HL-60 (cell line): ENCODE data around the gene DPP10.

ENCODE experiments used
- DNase-seq, 2 experiments: peaks; one replicate each; pipeline ENCODE4 v3.0.0-alpha.2; 2010 to 2020; ENCODE audit warnings: low read depth in 1 of 2, low spot score in 1 of 2
- H3K27ac ChIP-seq: fragments of 250-450 bp; sonication (Bioruptor Pico); replicated peaks from 2 replicates; pipeline ENCODE4 v1.5.1; 2020; ENCODE audit warnings: mild to moderate bottlenecking, moderate library complexity
- H3K27me3 ChIP-seq: fragments of 250-450 bp; sonication (Bioruptor Pico); 2 replicates; pipeline ENCODE4 v1.5.1; 2021; ENCODE audit warnings: mild to moderate bottlenecking, moderate library complexity; ENCODE audit not compliant: insufficient read depth, poor library complexity, severe bottlenecking
- H3K4me3 ChIP-seq: replicated peaks from 2 replicates; pipeline ENCODE4 v1.5.1; 2011; ENCODE audit warnings: mild to moderate bottlenecking, control low read depth, low read length; ENCODE audit not compliant: insufficient read depth
- GABPA ChIP-seq: IDR thresholded peaks from 2 replicates; pipeline ENCODE4 v1.6.1; 2012; ENCODE audit warnings: low read depth
- POLR2AphosphoS5 ChIP-seq: IDR thresholded peaks from 2 replicates; pipeline ENCODE4 v1.6.1; 2012; ENCODE audit warnings: low read depth
- SPI1 ChIP-seq: IDR thresholded peaks from 2 replicates; pipeline ENCODE4 v1.6.1; 2012; ENCODE audit warnings: low read depth, mild to moderate bottlenecking, borderline replicate concordance
- TF ChIP-seq, protein P1 (sequence below): IDR thresholded peaks from one replicate; pipeline ENCODE4 v1.5.1; 2011; ENCODE audit warnings: low read length, control low read depth, inconsistent platforms; ENCODE audit not compliant: insufficient read depth
- TF ChIP-seq, protein P2 (sequence below): IDR thresholded peaks from 2 replicates; pipeline ENCODE4 v1.6.1; 2012; ENCODE audit warnings: low read depth; ENCODE audit not compliant: insufficient replicate concordance

The DPP10 gene

DNA sequence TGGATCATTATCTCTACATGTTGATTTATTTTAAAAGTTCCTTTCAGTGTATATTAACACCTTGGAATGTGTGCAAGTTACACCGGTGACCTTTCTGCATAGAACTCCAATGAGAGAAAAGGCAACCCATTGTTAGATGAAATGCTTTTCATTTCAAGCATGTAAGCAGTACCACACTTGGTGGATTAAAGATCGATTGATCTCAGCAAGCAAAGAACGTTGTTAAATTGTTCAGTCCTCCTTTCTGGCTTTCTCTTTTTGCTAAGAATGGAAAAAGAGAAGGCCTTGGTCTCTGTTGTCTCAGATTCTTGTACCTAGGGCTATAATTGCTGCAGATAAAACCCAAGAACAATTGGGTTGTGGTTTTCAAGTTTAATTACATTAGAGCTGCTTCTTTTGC, 843.0 kb downstream of the DPP10 start:
- no peak for DNase-seq

DNA sequence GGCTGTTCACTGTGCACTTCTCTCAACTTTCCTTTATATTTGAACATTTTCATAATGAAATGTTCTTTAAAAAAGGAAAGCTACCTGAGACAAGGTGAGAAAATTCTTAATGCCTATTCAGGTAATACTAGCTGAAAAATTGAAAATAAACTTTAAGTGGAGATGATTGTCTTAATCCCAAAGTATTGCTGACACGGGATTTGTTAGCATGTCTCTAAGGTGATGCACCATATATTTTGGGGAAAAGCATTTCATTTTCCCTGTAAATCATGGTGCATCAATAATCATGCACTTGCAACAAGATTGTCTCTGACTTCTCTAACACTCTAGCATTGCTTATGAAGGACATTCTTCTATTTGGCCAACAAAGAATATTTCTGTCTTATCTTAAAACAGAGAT, 848.0 kb downstream of the DPP10 start:
- DNase-seq, result no peak
- TF ChIP-seq, protein P1, sequence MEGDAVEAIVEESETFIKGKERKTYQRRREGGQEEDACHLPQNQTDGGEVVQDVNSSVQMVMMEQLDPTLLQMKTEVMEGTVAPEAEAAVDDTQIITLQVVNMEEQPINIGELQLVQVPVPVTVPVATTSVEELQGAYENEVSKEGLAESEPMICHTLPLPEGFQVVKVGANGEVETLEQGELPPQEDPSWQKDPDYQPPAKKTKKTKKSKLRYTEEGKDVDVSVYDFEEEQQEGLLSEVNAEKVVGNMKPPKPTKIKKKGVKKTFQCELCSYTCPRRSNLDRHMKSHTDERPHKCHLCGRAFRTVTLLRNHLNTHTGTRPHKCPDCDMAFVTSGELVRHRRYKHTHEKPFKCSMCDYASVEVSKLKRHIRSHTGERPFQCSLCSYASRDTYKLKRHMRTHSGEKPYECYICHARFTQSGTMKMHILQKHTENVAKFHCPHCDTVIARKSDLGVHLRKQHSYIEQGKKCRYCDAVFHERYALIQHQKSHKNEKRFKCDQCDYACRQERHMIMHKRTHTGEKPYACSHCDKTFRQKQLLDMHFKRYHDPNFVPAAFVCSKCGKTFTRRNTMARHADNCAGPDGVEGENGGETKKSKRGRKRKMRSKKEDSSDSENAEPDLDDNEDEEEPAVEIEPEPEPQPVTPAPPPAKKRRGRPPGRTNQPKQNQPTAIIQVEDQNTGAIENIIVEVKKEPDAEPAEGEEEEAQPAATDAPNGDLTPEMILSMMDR, result no peak
- TF ChIP-seq GABPA (no peak), POLR2AphosphoS5 (no peak), SPI1 (no peak)
- TF ChIP-seq, protein P2, sequence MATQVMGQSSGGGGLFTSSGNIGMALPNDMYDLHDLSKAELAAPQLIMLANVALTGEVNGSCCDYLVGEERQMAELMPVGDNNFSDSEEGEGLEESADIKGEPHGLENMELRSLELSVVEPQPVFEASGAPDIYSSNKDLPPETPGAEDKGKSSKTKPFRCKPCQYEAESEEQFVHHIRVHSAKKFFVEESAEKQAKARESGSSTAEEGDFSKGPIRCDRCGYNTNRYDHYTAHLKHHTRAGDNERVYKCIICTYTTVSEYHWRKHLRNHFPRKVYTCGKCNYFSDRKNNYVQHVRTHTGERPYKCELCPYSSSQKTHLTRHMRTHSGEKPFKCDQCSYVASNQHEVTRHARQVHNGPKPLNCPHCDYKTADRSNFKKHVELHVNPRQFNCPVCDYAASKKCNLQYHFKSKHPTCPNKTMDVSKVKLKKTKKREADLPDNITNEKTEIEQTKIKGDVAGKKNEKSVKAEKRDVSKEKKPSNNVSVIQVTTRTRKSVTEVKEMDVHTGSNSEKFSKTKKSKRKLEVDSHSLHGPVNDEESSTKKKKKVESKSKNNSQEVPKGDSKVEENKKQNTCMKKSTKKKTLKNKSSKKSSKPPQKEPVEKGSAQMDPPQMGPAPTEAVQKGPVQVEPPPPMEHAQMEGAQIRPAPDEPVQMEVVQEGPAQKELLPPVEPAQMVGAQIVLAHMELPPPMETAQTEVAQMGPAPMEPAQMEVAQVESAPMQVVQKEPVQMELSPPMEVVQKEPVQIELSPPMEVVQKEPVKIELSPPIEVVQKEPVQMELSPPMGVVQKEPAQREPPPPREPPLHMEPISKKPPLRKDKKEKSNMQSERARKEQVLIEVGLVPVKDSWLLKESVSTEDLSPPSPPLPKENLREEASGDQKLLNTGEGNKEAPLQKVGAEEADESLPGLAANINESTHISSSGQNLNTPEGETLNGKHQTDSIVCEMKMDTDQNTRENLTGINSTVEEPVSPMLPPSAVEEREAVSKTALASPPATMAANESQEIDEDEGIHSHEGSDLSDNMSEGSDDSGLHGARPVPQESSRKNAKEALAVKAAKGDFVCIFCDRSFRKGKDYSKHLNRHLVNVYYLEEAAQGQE, result no peak
- Histone ChIP-seq H3K4me3 (no peak overlapping the region), H3K27ac (no peak overlapping the region), H3K27me3 (no peaks in the 10 kb centered on the region)

More for the DNA sequence above, 843.0 kb downstream of the DPP10 start:
- Histone ChIP-seq H3K4me3 (no peak overlapping the region), H3K27ac (no peak overlapping the region), H3K27me3 (no peaks in the 10 kb centered on the region)
- TF ChIP-seq, protein P2, result no peak
- no peak for TF ChIP-seq POLR2AphosphoS5

DNA sequence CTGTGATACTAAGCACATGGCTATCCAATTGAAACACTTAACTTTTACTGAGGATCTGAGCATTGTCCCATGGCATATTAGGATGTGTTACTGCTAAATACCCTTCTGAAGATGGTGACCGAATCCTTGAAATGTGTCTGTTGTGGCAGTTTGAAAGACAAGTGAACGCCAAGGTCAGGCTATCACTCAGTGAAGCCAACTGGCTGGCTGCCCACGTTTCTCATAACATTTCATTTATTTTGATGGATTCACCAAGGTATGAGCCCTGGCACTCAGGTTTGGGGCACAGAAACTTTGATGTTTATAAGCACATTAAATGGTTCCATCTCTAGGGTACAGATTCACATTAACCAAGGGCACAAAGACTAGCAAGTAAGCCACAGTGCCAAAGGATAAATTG, 850.3 kb downstream of the DPP10 start:
- H3K4me3 ChIP-seq, result no peak overlapping the region
- TF ChIP-seq, protein P2, result no peak
- TF ChIP-seq GABPA (no peak), SPI1 (no peak), POLR2AphosphoS5 (no peak)
- TF ChIP-seq, protein P1, result no peak
- no peak for DNase-seq
- no peaks in the 10 kb centered on the region for H3K27me3 ChIP-seq
- no peak overlapping the region for H3K27ac ChIP-seq

DNA sequence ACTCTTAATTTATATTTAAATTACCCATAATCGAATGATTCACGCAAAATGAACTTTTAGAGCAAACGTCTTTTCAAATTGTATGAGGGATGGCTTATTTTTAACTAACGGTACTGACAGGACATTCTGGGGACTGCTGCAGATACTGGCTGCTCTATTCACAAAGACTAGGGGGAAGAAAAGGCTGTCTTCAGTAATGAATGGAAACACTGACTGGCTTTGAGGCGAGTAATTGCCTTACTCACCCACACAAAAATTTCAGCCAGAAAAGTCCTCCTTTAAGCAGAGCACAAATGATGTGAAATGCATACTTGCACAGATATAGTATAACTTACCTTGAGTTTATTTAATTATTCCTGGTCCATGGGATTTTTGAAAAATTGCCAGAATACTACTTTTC, 852.6 kb downstream of the DPP10 start:
- Histone ChIP-seq H3K27me3 (no peaks in the 10 kb centered on the region), H3K27ac (no peak overlapping the region), H3K4me3 (no peak overlapping the region)
- TF ChIP-seq POLR2AphosphoS5, result no peak
- no peak for TF ChIP-seq GABPA
- no peak for DNase-seq
